ES-I3 (cell line): ENCODE measurements around the gene IFI27.
A peak's percentile ranks its signal among the peaks of the same experiment; 100 is the strongest.

Experiments used
- H3K36me3 ChIP-seq: 2 replicates; pipeline ENCODE4 v1.6.1; 2013; ENCODE audit warnings: mild to moderate bottlenecking, low read length, control low read depth, moderate library complexity; ENCODE audit not compliant: insufficient read depth
- H3K4me1 ChIP-seq: 2 replicates; pipeline ENCODE4 v1.6.1; 2013; ENCODE audit warnings: mild to moderate bottlenecking, control low read depth, low read length; ENCODE audit not compliant: insufficient read depth
- H3K9ac ChIP-seq: 2 replicates; pipeline ENCODE4 v1.6.1; 2013; ENCODE audit warnings: low read depth, mild to moderate bottlenecking, low read length, moderate library complexity
- H3K9me3 ChIP-seq: 2 replicates; pipeline ENCODE4 v1.6.1; 2013; ENCODE audit warnings: mild to moderate bottlenecking, low read length, moderate library complexity; ENCODE audit not compliant: control insufficient read depth, insufficient read depth

IFI27 gene

DNA sequence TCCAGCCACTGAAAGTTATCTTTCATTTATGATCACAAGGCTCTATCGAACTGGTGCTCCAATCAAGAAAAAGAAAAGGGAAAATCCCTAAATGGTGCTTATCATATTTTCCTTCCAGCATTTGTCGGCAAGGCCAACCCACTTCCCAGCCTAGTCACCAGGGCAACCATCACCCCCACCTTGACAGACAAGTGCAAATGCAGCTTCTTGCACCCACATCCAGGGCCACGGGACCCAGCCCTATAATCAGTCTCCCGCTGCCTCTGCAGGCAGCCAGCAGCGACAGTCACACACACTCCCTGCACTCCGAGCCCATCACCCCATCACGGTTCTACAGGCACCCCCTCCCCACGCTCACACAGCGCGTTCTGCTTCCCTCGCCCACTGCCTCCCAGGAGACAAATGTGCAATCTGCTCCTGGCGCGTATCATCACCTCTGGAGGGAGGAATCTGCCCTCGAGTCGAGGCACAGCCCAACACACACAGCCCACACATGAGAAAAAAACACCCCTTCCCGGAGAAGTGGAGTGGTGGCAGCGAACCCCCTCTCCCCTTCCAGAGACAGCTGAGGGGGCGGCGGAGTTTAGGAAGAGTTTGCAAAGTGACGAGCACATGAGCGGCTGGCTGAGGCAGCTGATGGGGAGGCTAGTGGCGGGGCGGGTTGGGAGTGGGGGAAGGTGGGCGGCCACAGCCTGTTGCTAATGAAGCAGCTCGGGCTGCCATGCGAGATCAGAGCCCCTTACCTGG is 54.3 kb downstream of the IFI27 start:
- H3K9ac ChIP-seq, result peak overlapping the region; percentile 22; the same call in 1 of the 2 replicates
- peaks cover 13% of the 10 kb centered on the region for H3K4me1 ChIP-seq
- H3K9me3 ChIP-seq, result no peaks in the 10 kb centered on the region
- no peaks in the 10 kb centered on the region for H3K36me3 ChIP-seq

DNA sequence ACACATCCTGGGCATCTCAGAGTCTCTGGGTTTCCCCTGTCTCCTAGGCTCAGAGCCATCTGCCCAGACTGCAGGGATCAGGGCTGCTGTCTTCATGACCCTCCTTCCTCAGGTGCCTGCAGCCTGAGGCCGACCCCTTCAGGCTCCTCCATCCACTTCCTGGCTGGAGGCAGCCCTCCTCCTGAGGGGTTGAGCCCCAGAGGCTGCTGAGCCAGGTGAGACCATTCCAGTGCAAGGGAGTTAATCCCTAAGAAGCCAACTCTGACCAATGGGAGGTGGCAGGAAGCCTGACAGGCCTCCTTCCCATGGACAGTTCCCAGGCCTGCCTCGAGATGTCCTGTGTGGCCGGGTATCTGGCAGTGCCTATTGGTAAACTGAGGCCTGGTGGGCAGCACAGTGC is 55.2 kb downstream of the IFI27 start:
- no peak overlapping the region for H3K9ac ChIP-seq
- peaks cover 13% of the 10 kb centered on the region for H3K4me1 ChIP-seq
- no peaks in the 10 kb centered on the region for H3K9me3 ChIP-seq
- H3K36me3 ChIP-seq, result no peaks in the 10 kb centered on the region
